Spleen (tissue), 7 donors: ENCODE measurements around the gene TSHZ2.

Experiments used
- CTCF ChIP-seq, 11 experiments: fragments of 200-600 bp in 7 of 11; fragments of 450-650 bp in 4 of 11; sonication (generic) in 4 of 11; IDR thresholded peaks in 8 of 11; conservative IDR thresholded peaks in 3 of 11; 1 replicate in 7 of 11; 2 replicates in 4 of 11; pipeline versions ENCODE4 v1.4.0 to v1.8.0; 2016 to 2021; ENCODE audit warnings: antibody characterized with exemption in 11 of 11, inconsistent platforms in 4 of 11, mild to moderate bottlenecking in 1 of 11
- POLR2AphosphoS5 ChIP-seq, 3 donors: sonication (generic); formaldehyde crosslinking; IDR thresholded peaks; one replicate each; pipeline ENCODE4 v1.5.1; 2017; ENCODE audit warnings: antibody characterized with exemption in 3 of 3
- donor health status: DM: no; HTN: no; CAD: no; lungs with moderate emphysema.
- donor health status: DM: no; HTN: no; CAD: no.
- donor health status: DM: no; HTN: no; CAD: no.

- TF ChIP-seq POLR2AphosphoS5 (IDR thresholded peaks at IDR 0.05), result no peak
- no peak for TF ChIP-seq CTCF (IDR thresholded peaks at IDR 0.05 in 8 of 11, conservative IDR thresholded peaks at IDR 0.05 in 3 of 11)
Measured at GRCh38 chr20:53141201-53142050, 169.3 kb downstream of the TSHZ2 start.
